Activated T-helper 2 cell treated with anti-CD3 and anti-CD28 coated beads, Interferon-gamma antibody, Interleukin-2, Interleukin-4, amounts not matched to agents 10 μg/mL and 5 μg/mL and 100 μg/mL, durations not matched to agents 14 hours and 24 hours and 36 hours (primary cell): Measurements from ENCODE around the gene PDE4D. TPM values are rescaled to one million over a fixed set of nuclear protein-coding genes. Genes with fewer than 3 reads are reported as not detected.

Experiments used
- DNase-seq: peaks from one replicate; pipeline ENCODE4 v3.0.0; 2021; ENCODE audit warnings: low spot score
- H3K27ac Mint-ChIP-seq: one replicate; pipeline ENCODE4 v1.8.0; 2021; ENCODE audit warnings: mixed read lengths
- H3K27me3 Mint-ChIP-seq: one replicate; pipeline ENCODE4 v1.8.0; 2021; ENCODE audit warnings: low read depth, mixed read lengths
- H3K36me3 Mint-ChIP-seq: one replicate; pipeline ENCODE4 v1.8.0; 2021; ENCODE audit warnings: low read depth, mixed read lengths
- H3K4me1 Mint-ChIP-seq: one replicate; pipeline ENCODE4 v1.8.0; 2021; ENCODE audit warnings: low read depth, mixed read lengths
- H3K4me3 Mint-ChIP-seq: one replicate; pipeline ENCODE4 v1.8.0; 2021; ENCODE audit warnings: low read depth, mild to moderate bottlenecking, moderate library complexity, mixed read lengths
- H3K9me3 Mint-ChIP-seq: one replicate; pipeline ENCODE4 v1.8.0; 2021; ENCODE audit warnings: mixed read lengths
- intact Hi-C: fragments of 100-400 bp; cut with micrococcal nuclease; formaldehyde crosslinking; loops from one replicate; pipeline ENCODE4 v1.15.1; 2023
- total RNA-seq: library from RNA; stranded (reverse); gene quantifications from 2 replicates; pipeline ENCODE4 v1.2.3, GENCODE V29; 2022

Gene PDE4D
- total RNA-seq, 1 donor from 2014 or later, result 102 TPM

DNA sequence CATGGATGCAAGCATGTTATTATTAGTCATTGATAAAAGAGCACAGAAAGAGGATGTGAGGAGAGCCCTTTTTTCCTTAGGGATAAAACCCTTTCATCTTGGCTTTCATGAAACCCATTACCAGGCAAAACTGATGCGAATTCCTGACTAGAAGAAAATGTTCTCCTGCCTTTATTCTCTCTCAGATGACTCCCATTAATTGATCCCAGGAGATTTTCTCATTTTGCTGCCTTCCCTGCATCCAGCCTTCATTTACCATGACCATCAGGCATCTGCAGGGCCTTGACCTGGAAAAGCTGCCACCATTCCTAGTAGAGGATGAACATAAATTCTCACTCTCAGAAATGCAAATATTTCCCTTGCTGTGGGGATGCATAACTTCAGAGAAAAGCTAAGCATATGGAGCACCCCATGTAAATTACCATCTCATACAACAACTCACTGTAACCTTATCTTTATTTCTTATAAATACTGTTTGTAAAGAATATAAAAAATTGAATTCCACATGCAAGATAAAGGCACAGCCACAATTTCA is 176.5 kb downstream of the PDE4D start:
- no peaks in the 10 kb centered on the region for H3K4me1 Mint-ChIP-seq
- no peak overlapping the region for H3K4me3 Mint-ChIP-seq
- H3K9me3 Mint-ChIP-seq, result peaks cover 12% of the 10 kb centered on the region
- no peaks in the 10 kb centered on the region for H3K27me3 Mint-ChIP-seq
- DNase-seq, result no peak
- intact Hi-C loops, result no loop called here
- H3K27ac Mint-ChIP-seq, result no peak overlapping the region
- no peaks in the 10 kb centered on the region for H3K36me3 Mint-ChIP-seq

DNA sequence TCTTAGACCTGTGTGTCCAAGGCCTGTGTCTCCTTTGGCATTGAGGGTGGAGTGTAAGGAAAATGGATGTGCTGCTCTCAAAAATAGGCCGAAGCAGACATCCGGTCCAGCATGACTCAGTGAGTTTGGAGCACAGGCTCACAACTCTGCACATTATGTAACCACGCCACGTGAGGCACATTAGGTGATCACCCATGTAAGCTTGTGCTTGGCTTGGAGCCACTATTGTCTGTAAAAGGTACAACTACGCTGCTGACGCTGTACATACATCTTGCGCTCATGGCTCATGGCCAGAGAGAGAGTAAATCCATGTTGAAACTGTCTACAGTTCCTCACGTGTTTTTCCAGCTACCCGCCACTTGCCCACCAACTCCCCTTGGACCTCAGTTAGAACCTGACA is 177.5 kb downstream of the PDE4D start:
- Mint-ChIP-seq H3K36me3 (no peaks in the 10 kb centered on the region), H3K9me3 (peaks cover 12% of the 10 kb centered on the region), H3K27ac (no peak overlapping the region), H3K4me3 (no peak overlapping the region), H3K4me1 (no peaks in the 10 kb centered on the region), H3K27me3 (no peaks in the 10 kb centered on the region)
- no peak for DNase-seq
- intact Hi-C loops, result no loop called here

DNA sequence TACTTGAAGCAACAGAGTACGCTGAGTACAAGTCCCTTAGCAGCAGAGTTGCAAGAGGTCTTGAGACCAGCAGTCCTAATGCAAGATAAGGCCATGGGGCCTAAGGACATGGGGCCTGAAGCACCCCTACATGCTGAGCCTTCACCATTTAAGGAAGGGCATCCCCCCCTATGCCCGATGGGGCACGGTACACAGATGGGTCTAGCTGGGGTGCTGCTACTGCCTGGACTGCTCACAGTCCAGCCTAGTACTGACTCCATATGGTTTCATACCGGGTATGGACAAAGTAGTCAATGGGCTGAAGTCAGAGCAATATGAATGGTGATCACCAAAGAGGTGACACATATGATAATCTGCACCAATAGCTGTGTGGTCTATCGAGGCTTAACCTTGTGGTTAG is 178.3 kb downstream of the PDE4D start:
- Mint-ChIP-seq H3K9me3 (peaks cover 12% of the 10 kb centered on the region), H3K27me3 (no peaks in the 10 kb centered on the region)

DNA sequence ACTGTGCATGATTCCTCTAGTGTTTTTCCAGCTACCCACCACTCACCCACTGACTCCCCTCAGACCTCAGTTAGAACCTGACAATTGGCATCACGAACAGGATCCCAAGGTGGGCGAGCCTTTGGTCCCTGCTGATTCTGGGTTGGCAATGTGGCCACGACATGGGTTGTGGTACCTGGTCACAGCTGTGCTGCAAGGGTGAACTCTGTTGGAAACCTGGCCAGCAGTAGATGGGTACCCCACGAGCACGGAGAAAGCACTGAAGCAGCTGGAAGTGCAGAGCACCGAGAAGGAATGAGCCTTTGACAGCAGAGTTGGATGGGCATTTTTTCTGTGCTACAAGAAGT is 180.1 kb downstream of the PDE4D start:
- no peak overlapping the region for H3K4me3 Mint-ChIP-seq
- no peaks in the 10 kb centered on the region for H3K4me1 Mint-ChIP-seq
- no peak overlapping the region for H3K27ac Mint-ChIP-seq
- no peak for DNase-seq
- intact Hi-C loops, result no loop called here
- H3K9me3 Mint-ChIP-seq, result peaks cover 12% of the 10 kb centered on the region
- H3K27me3 Mint-ChIP-seq, result no peaks in the 10 kb centered on the region
- H3K36me3 Mint-ChIP-seq, result no peaks in the 10 kb centered on the region

More for the DNA sequence above, 178.3 kb downstream of the PDE4D start:
- Mint-ChIP-seq H3K36me3 (no peaks in the 10 kb centered on the region), H3K27ac (no peak overlapping the region), H3K4me3 (no peak overlapping the region), H3K4me1 (no peaks in the 10 kb centered on the region)
- intact Hi-C loops, result no loop called here
- DNase-seq, result no peak

DNA sequence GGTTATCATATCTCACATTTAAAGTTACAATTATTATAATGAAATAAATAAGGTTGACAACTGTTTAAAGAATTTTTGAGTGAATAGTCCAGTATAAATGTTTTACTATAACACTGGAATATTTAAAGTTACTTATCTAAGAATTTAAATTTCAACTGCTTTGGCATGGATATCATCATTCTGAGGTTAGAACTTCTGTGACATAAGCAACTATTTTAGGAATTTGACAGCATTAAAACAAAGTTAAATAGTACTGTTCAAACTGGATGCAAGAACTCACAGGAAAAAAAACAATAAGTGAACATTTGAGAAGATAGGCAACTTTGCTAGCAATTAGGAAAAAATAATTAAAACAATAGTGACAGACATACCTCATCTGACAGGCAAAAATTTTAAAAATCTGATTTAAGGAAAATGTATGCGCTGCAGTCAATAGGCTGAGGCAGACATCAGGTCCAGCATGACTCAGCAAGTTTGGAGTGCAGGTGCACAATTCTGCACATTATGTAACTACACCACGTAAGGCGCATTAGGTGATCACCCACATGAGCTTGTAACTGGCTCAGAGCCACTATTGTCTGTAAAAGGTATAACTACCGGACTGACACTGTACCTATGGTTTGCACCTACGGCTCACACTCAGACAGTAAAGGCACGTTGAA is 180.6 kb downstream of the PDE4D start:
- DNase-seq, result no peak
- intact Hi-C loops, result no loop called here
- H3K27me3 Mint-ChIP-seq, result no peaks in the 10 kb centered on the region
- H3K9me3 Mint-ChIP-seq, result peaks cover 12% of the 10 kb centered on the region
- no peak overlapping the region for H3K27ac Mint-ChIP-seq
- no peaks in the 10 kb centered on the region for H3K36me3 Mint-ChIP-seq
- no peak overlapping the region for H3K4me3 Mint-ChIP-seq
- H3K4me1 Mint-ChIP-seq, result no peaks in the 10 kb centered on the region

DNA sequence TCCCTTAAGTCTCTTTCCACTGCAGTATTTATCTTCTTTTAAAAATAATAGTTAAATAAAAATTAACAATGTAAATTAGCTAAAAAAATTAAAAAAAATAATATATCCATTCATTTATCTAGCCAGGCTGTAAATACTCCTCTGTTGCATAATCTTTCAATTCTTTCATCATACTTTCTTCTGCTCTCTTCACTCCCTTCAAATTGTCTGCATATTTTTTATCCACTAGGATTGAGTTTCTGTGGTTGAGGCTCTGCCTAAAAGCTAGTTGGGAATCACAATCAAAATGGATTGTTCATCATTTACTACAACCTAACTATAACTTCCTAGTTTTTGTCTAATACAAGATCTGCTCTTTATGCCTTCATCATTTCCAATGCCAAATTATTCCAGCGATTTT is 182.2 kb downstream of the PDE4D start:
- H3K27me3 Mint-ChIP-seq, result no peaks in the 10 kb centered on the region
- DNase-seq, result no peak
- H3K9me3 Mint-ChIP-seq, result peaks cover 12% of the 10 kb centered on the region
- H3K36me3 Mint-ChIP-seq, result no peaks in the 10 kb centered on the region
- H3K4me1 Mint-ChIP-seq, result no peaks in the 10 kb centered on the region
- intact Hi-C loops, result no loop called here
- H3K4me3 Mint-ChIP-seq, result no peak overlapping the region
- H3K27ac Mint-ChIP-seq, result no peak overlapping the region

DNA sequence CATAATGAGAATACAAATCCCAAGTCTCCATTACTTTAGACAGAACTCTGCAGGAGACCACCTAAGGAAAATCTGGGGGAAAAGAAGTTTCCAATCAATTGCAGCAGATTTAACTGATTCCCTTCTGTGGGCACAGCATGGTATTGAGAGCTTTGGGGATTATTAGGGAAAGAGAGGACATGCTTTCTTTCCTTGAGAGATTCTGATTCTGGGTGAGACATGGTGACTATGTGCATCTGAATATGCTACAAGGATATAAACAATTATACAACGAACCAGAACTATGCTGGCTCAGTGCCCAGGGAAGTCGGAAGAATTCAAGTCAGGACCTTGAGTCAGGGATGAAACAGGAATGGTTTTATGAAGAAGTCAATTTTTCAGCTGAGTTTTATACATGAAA is 183.7 kb downstream of the PDE4D start:
- Mint-ChIP-seq H3K9me3 (peaks cover 12% of the 10 kb centered on the region), H3K27ac (no peak overlapping the region), H3K27me3 (no peaks in the 10 kb centered on the region), H3K36me3 (no peaks in the 10 kb centered on the region), H3K4me3 (no peak overlapping the region), H3K4me1 (no peaks in the 10 kb centered on the region)
- intact Hi-C loops, result no loop called here
- no peak for DNase-seq

DNA sequence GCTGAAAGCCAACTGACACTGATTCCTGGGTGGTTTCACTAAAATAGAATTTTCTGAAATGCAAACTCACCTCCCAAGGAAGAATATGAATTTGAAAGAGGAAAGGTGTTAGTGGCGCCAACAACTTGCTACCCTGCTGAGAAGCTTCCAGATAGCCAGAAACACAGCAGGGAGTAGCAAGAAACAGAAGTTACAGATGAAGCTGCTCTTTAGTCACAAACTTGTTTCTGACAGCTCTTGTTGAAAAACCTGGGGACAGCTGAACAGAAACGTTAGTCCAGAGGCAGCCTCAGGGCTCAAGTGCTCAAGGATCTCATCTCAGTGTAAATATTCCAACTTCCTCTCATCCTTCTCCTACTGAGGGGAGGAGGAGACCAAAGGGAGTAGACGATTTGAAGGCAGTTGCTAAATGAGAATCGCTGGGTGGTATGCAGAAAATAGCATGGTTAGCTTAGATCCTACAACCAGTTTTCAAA is 184.1 kb downstream of the PDE4D start:
- H3K36me3 Mint-ChIP-seq, result no peaks in the 10 kb centered on the region
- no peaks in the 10 kb centered on the region for H3K4me1 Mint-ChIP-seq
- intact Hi-C loops, result no loop called here
- H3K27ac Mint-ChIP-seq, result no peak overlapping the region
- DNase-seq, result no peak
- H3K4me3 Mint-ChIP-seq, result no peak overlapping the region
- peaks cover 12% of the 10 kb centered on the region for H3K9me3 Mint-ChIP-seq
- H3K27me3 Mint-ChIP-seq, result no peaks in the 10 kb centered on the region

DNA sequence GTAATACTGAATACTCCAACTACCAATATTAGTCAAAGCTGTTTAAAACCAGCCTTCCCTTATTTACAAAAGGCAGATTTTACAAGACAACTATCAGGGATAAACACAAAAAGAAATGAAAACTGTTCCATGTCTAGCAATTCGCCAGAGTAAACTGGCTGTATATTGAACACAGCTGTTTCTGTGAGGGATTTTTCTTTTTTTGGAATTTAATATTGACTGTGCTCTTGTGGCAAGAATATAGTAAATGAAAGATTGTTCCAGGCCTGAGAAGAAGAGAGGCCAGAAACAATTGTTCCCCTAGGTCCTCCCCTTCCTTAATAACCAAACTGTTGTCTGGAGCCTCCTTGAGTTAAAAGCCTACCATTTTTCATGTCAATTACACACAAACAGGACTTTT is 188.6 kb downstream of the PDE4D start:
- Mint-ChIP-seq H3K27me3 (peaks cover 5% of the 10 kb centered on the region), H3K27ac (no peak overlapping the region), H3K36me3 (no peaks in the 10 kb centered on the region), H3K4me3 (no peak overlapping the region), H3K9me3 (no peaks in the 10 kb centered on the region), H3K4me1 (no peaks in the 10 kb centered on the region)
- no peak for DNase-seq
- intact Hi-C loops, result no loop called here

DNA sequence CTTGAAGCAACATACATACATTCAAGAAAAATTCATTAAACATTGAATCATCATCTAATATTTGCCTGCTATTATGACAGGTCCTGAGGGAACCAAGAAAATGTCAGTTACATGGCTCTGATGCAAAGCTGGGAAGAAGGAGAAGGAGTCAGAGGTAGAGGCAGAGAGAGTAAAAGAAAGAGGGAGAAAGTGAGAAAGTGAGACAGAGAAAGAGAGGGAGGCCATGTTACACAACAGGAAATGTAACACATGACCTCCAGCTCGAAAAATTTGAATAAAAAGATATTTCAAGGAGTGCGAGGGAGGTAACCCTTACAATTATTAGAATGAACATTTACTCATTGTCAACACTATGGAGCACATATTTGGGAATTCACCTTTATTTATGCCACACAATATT is 189.7 kb downstream of the PDE4D start:
- DNase-seq, result no peak
- Mint-ChIP-seq H3K27me3 (peaks cover 5% of the 10 kb centered on the region), H3K4me3 (no peak overlapping the region), H3K4me1 (no peaks in the 10 kb centered on the region), H3K27ac (no peak overlapping the region), H3K36me3 (no peaks in the 10 kb centered on the region), H3K9me3 (no peaks in the 10 kb centered on the region)
- intact Hi-C loops, result no loop called here

DNA sequence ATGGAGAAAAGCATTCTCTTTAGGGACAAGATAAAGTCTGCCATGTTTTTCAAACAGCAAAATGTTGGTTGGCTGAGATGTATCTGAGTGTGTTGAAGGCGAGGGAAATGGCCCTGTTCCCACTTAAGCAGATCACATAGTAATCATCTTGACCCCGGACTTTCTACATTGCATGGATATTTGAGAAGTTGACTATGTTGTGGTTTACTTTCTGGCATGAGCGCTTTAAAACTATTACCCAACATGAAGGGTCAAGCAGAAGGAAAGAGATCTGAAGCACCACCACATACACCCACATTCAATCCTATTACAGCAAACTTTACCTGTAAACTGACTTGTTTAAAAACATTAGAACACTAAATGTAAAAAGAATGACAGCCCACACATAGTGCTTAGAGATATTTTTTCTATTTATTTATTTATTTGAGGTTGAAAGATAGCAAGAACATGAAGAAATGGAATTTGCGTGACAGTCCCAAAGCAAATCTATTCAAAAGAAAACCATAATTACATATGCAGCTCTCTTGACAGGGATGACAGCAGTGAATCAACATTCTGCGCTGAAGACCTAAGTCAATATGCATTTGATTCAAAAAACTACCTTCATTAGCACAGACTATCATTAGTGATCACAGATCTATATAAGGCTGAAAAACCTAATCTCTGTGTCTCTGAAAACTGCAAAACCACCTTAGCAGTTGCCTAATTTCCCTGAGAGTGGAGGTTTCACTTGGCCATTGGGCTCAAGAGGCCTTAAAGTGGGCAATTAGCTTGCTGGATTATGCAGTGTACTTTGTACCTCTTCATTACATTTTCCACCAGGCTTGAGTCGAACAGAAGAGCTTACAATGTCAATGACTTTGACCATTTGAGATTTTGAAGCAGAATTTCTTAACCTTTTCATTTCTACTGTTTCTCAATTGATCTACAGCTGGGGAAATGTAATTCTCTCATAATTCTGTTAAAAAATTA is 195.0 kb downstream of the PDE4D start:
- Mint-ChIP-seq H3K27me3 (peaks cover 4% of the 10 kb centered on the region), H3K36me3 (no peaks in the 10 kb centered on the region), H3K4me1 (no peaks in the 10 kb centered on the region), H3K27ac (no peak overlapping the region), H3K4me3 (no peak overlapping the region), H3K9me3 (no peaks in the 10 kb centered on the region)
- no peak for DNase-seq
- intact Hi-C loops, result no loop called here

DNA sequence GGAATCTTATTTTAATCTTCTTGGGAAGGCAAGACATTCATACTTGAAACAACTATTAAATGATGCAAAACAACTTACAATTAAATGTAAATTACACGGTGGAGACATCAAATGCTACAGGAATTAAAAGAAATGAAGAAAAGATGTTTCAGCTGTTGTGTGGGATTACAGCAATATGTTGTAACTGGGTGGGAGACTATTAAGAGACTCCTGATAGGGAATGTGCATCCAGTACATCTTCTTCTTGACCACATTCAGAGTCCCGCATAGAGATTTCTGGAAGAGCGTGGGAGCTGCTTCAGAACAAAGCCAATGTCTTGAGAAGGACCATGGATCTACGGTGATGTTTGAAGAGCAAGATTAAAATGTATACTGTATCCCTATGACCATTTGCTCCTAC is 199.1 kb downstream of the PDE4D start:
- H3K27me3 Mint-ChIP-seq, result peaks cover 1% of the 10 kb centered on the region
- H3K9me3 Mint-ChIP-seq, result no peaks in the 10 kb centered on the region
- no peak for DNase-seq
- H3K4me1 Mint-ChIP-seq, result no peaks in the 10 kb centered on the region
- intact Hi-C loops, result no loop called here
- H3K4me3 Mint-ChIP-seq, result no peak overlapping the region
- no peak overlapping the region for H3K27ac Mint-ChIP-seq
- H3K36me3 Mint-ChIP-seq, result no peaks in the 10 kb centered on the region
